Mesendoderm (in vitro differentiated cells): Measurements from ENCODE around the gene GYPA.

Experiments used
- DNase-seq: peaks from one replicate; pipeline ENCODE4 v3.0.0; 2013
- H2AK5ac ChIP-seq: 2 replicates; pipeline ENCODE4 v1.6.1; 2013; ENCODE audit warnings: low read length, inconsistent platforms
- H2BK120ac ChIP-seq: 2 replicates; pipeline ENCODE4 v1.6.1; 2013; ENCODE audit warnings: low read depth, mild to moderate bottlenecking, low read length, moderate library complexity, mixed read lengths
- H2BK15ac ChIP-seq: replicated peaks from 2 replicates; pipeline ENCODE4 v1.6.1; 2013; ENCODE audit warnings: low read depth, mild to moderate bottlenecking, moderate library complexity
- H2BK5ac ChIP-seq: 2 replicates; pipeline ENCODE4 v1.6.1; 2013; ENCODE audit warnings: low read length, inconsistent platforms
- H3K18ac ChIP-seq: 2 replicates; pipeline ENCODE4 v1.6.1; 2013; ENCODE audit warnings: mild to moderate bottlenecking, low read length, mixed read lengths
- H3K23ac ChIP-seq: one replicate; pipeline ENCODE4 v1.6.1; 2013; ENCODE audit warnings: low read length
- H3K27ac ChIP-seq: 2 replicates; pipeline ENCODE4 v1.5.1; 2013; ENCODE audit warnings: low read depth, mild to moderate bottlenecking, inconsistent platforms, low read length, moderate library complexity
- H3K27me3 ChIP-seq: 2 replicates; pipeline ENCODE4 v1.6.1; 2013; ENCODE audit warnings: low read length, control low read depth, mild to moderate bottlenecking, inconsistent platforms; ENCODE audit not compliant: insufficient read depth, poor library complexity
- H3K36me3 ChIP-seq: 2 replicates; pipeline ENCODE4 v1.6.1; 2013; ENCODE audit warnings: low read length, inconsistent platforms; ENCODE audit not compliant: control insufficient read depth, insufficient read depth
- H3K4ac ChIP-seq: one replicate; pipeline ENCODE4 v1.6.1; 2013; ENCODE audit warnings: low read depth, mild to moderate bottlenecking, low read length, moderate library complexity
- H3K4me1 ChIP-seq: 2 replicates; pipeline ENCODE4 v1.6.1; 2013; ENCODE audit warnings: low read depth, low read length, inconsistent platforms; ENCODE audit not compliant: control insufficient read depth
- H3K4me2 ChIP-seq: 2 replicates; pipeline ENCODE4 v1.6.1; 2013; ENCODE audit warnings: low read length
- H3K4me3 ChIP-seq: 2 replicates; pipeline ENCODE4 v1.5.1; 2013; ENCODE audit warnings: mild to moderate bottlenecking, low read length
- H3K56ac ChIP-seq: one replicate; pipeline ENCODE4 v1.6.1; 2013; ENCODE audit warnings: low read length
- H3K79me1 ChIP-seq: 2 replicates; pipeline ENCODE4 v1.6.1; 2013; ENCODE audit warnings: low read length, inconsistent platforms
- H3K79me2 ChIP-seq: 2 replicates; pipeline ENCODE4 v1.6.1; 2013; ENCODE audit warnings: mild to moderate bottlenecking, low read length; ENCODE audit not compliant: control insufficient read depth, insufficient read depth
- H3K9ac ChIP-seq: 2 replicates; pipeline ENCODE4 v1.6.1; 2013; ENCODE audit warnings: low read length, inconsistent platforms
- H4K5ac ChIP-seq: one replicate; pipeline ENCODE4 v1.6.1; 2013; ENCODE audit warnings: low read length
- H4K8ac ChIP-seq: one replicate; pipeline ENCODE4 v1.6.1; 2013; ENCODE audit warnings: low read depth, mild to moderate bottlenecking, control low read depth, low read length, moderate library complexity
- WGBS: extraction: QIAGEN DNeasy Blood & Tissue Kit; methylation state at CpG from one replicate; pipeline ENCODE4 v1.1.7; 2013; ENCODE audit warnings: low lambda C conversion rate, missing lambda C conversion rate; ENCODE audit not compliant: insufficient coverage; ENCODE audit errors: extremely low coverage; 5-methylcytosine and 5-hydroxymethylcytosine counted together

Gene GYPA

DNA sequence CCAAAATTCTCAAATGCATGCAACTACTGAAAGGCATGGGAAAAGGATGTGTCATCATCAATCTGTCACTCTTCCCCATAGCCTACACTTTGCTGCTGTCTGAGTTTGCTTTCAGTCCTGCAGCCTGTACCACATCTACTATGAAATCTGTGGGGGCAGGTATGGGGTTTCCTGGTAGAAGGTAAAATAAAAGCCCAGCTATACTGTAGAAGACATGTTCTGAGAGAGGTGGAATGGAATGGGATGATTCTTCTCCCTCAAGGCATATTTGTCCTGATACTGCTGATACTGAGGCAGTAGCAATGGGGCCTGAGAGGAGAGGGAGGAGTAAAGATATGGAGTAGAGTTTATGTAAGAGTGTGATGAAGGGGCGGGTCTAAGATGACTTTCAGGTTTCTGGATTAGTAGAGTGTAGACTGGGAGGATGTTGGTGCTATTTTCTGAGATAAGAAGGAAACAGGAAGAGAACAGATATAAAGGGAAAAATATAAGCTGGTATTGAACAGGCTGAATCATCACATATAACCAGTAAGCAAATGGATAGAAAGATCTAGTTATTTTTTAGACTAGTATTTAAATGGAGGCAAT lies 38.7 kb upstream of the GYPA start:
- H4K8ac ChIP-seq = no peak overlapping the region
- H3K4me1 ChIP-seq = no peaks in the 10 kb centered on the region
- no peaks in the 10 kb centered on the region for H3K36me3 ChIP-seq
- 100% methylated on average over 1 of the region's 1 CpG for WGBS
- H3K79me1 ChIP-seq = no peaks in the 10 kb centered on the region
- no peak overlapping the region for H3K4me3 ChIP-seq
- H2BK15ac ChIP-seq = no peak overlapping the region
- H3K4me2 ChIP-seq = no peak overlapping the region
- H2BK120ac ChIP-seq = peak overlapping the region; percentile 45
- H3K79me2 ChIP-seq = no peaks in the 10 kb centered on the region
- H3K56ac ChIP-seq = no peak overlapping the region
- H2BK5ac ChIP-seq = no peak overlapping the region
- no peak overlapping the region for H3K23ac ChIP-seq
- H3K27me3 ChIP-seq = no peaks in the 10 kb centered on the region
- no peak overlapping the region for H3K27ac ChIP-seq
- peak overlapping the region; percentile 84 for H3K18ac ChIP-seq
- H4K5ac ChIP-seq = no peak overlapping the region
- no peak overlapping the region for H3K9ac ChIP-seq
- no peak overlapping the region for H2AK5ac ChIP-seq
- DNase-seq = peak; percentile 55
- no peak overlapping the region for H3K4ac ChIP-seq

DNA sequence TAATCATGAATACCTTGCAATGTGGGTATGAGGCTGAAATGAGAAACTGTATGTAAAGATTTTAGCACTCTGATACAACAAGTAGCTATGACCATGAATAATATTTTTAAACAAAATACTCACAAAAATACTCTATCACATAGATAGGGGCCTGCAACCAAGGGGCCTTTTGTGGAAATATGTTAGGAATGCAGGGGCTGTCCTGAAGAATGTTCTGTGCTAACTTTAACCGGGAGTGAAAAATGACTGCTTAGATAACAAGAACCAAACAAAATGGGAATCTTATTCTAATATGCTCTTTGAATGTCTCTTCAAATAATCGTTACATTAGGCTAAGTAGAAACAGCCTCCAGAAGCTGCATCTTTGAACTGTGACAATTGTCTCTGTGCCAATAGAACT lies 37.9 kb upstream of the GYPA start:
- Histone ChIP-seq H2BK15ac (peak overlapping the region; percentile 36), H4K8ac (no peak overlapping the region), H3K9ac (no peak overlapping the region), H3K79me2 (no peaks in the 10 kb centered on the region), H3K4me2 (no peak overlapping the region), H2AK5ac (no peak overlapping the region), H4K5ac (no peak overlapping the region), H3K79me1 (no peaks in the 10 kb centered on the region), H3K56ac (no peak overlapping the region), H3K4ac (no peak overlapping the region), H2BK5ac (no peak overlapping the region), H3K4me1 (no peaks in the 10 kb centered on the region), H3K27me3 (no peaks in the 10 kb centered on the region), H2BK120ac (no peak overlapping the region), H3K4me3 (no peak overlapping the region), H3K27ac (no peak overlapping the region), H3K36me3 (no peaks in the 10 kb centered on the region), H3K18ac (no peak overlapping the region), H3K23ac (no peak overlapping the region)
- DNase-seq = peak; percentile 72
- WGBS = no CpG with 5 or more reads among the region's 2 CpGs

DNA sequence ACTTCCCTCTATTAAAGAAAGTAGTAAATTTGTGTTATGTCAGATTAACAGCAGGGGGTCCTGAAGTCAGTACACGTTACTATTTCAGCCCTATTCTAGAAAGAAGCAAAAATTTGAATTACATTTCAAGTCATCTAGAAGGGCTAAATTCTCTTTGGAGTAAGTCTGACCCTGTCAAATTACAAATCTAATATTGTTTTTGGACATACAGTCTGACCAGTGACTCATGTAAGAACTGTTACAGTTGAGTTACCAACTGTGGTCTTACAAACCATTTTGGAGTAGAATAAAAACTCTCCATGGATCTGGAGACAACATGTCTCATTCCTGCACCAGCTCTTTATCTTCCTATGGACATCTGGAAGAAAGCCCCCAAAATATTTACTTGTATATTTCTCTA lies 36.0 kb upstream of the GYPA start:
- no CpG with 5 or more reads among the region's 1 CpG for WGBS
- Histone ChIP-seq H3K36me3 (no peaks in the 10 kb centered on the region), H3K4me1 (no peaks in the 10 kb centered on the region), H3K4me2 (no peak overlapping the region), H3K4me3 (no peak overlapping the region), H2AK5ac (no peak overlapping the region), H2BK5ac (no peak overlapping the region), H3K56ac (no peak overlapping the region), H3K4ac (no peak overlapping the region), H2BK15ac (no peak overlapping the region), H3K9ac (no peak overlapping the region), H4K8ac (no peak overlapping the region), H3K79me1 (no peaks in the 10 kb centered on the region), H3K79me2 (no peaks in the 10 kb centered on the region), H3K18ac (no peak overlapping the region), H3K27ac (no peak overlapping the region), H4K5ac (no peak overlapping the region), H2BK120ac (no peak overlapping the region), H3K23ac (no peak overlapping the region), H3K27me3 (no peaks in the 10 kb centered on the region)
- no peak for DNase-seq

DNA sequence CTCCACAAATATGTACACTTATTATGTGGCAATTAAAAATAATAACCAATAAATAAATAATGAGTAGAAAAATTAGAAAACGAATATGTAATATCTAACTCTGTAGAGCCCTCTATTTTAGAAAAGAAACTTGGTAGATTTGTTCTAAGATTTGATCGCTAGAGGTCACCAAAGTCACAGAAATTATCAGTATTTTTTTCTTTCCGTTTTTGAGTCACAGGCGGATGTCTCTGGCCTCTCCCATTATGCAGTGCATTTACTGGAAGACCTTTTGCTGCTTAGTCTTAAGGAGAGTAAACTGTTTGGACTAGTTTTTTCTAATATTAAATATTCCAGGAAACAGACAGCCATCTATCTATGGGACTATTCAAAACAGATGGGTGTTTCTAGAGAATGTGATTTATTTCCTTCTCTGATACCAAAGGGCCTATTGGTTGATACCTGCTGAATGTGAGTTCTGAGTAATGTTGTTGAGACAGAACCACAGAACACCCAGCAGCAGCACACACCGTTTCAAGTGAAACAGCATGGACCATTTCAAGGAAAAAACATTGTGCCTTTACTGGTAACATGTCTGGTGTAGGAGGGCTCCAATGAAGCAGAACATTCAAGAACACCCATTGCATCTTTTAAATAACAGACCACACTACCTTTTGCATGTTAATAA lies 34.0 kb upstream of the GYPA start:
- H3K4me1 ChIP-seq = no peaks in the 10 kb centered on the region
- H3K79me1 ChIP-seq = no peaks in the 10 kb centered on the region
- no peak overlapping the region for H3K4me2 ChIP-seq
- no peak overlapping the region for H3K9ac ChIP-seq
- H4K8ac ChIP-seq = no peak overlapping the region
- no CpG with 5 or more reads among the region's 5 CpGs for WGBS
- H2BK120ac ChIP-seq = no peak overlapping the region
- H4K5ac ChIP-seq = no peak overlapping the region
- no peak overlapping the region for H3K27ac ChIP-seq
- no peaks in the 10 kb centered on the region for H3K79me2 ChIP-seq
- H2AK5ac ChIP-seq = no peak overlapping the region
- peak; percentile 62 for DNase-seq
- H3K18ac ChIP-seq = no peak overlapping the region
- H3K23ac ChIP-seq = no peak overlapping the region
- no peak overlapping the region for H2BK5ac ChIP-seq
- H3K4ac ChIP-seq = no peak overlapping the region
- H3K27me3 ChIP-seq = no peaks in the 10 kb centered on the region
- no peaks in the 10 kb centered on the region for H3K36me3 ChIP-seq
- H2BK15ac ChIP-seq = no peak overlapping the region
- H3K4me3 ChIP-seq = no peak overlapping the region
- no peak overlapping the region for H3K56ac ChIP-seq

DNA sequence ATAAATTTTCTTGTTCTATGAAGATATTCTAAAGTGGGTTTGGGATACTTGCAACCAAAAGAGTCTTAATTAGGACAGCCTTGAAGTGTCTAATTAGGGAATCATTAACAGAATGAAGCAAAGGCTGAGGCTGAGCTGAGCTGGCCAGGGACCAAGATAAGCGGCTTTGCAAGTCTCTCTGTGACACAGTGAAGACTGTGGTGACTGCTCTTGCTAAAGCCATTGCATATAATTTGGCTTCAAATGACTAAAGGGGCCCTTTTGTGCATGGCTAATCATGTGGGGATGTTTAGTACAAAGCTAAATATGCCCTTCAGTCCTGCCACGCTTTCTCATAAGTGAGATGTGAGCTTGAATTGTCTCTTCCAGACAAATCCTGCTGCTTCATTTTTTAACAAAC lies 31.2 kb upstream of the GYPA start:
- Histone ChIP-seq H3K27me3 (no peaks in the 10 kb centered on the region), H3K36me3 (no peaks in the 10 kb centered on the region), H3K79me2 (no peaks in the 10 kb centered on the region), H3K4me3 (no peak overlapping the region), H3K23ac (no peak overlapping the region), H4K5ac (no peak overlapping the region), H2BK120ac (no peak overlapping the region), H3K4ac (no peak overlapping the region), H3K56ac (no peak overlapping the region), H3K79me1 (no peaks in the 10 kb centered on the region), H2AK5ac (no peak overlapping the region), H3K4me1 (no peaks in the 10 kb centered on the region), H3K4me2 (no peak overlapping the region), H2BK15ac (no peak overlapping the region), H3K27ac (no peak overlapping the region), H3K9ac (no peak overlapping the region), H2BK5ac (no peak overlapping the region), H3K18ac (no peak overlapping the region), H4K8ac (no peak overlapping the region)
- DNase-seq = no peak
- no CpG with 5 or more reads among the region's 2 CpGs for WGBS

DNA sequence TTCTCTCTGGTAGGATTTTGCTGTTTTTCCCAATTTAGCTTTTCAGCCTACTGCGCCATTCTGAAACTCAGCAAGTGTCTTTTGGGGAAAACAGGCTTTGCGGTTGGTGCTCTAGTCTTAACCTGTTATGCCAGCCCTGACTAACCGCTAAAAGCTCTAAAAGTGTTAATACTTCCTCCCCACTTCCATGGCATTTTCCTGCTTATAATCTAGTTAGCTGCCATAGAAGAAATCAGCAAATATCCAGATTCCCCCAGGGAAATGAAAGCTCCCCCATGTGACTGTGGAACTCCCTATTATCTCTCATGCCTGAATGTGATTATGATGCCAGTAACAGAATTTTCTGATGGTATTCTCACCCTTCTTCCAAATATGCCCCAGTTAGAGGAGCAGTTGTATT lies 28.7 kb upstream of the GYPA start:
- no peaks in the 10 kb centered on the region for H3K36me3 ChIP-seq
- H3K23ac ChIP-seq = no peak overlapping the region
- no CpG with 5 or more reads among the region's 3 CpGs for WGBS
- no peaks in the 10 kb centered on the region for H3K79me1 ChIP-seq
- H3K4ac ChIP-seq = no peak overlapping the region
- H3K4me1 ChIP-seq = no peaks in the 10 kb centered on the region
- H3K56ac ChIP-seq = no peak overlapping the region
- no peak overlapping the region for H2AK5ac ChIP-seq
- H2BK120ac ChIP-seq = no peak overlapping the region
- H3K27me3 ChIP-seq = no peaks in the 10 kb centered on the region
- no peak overlapping the region for H3K4me3 ChIP-seq
- no peak overlapping the region for H2BK5ac ChIP-seq
- H2BK15ac ChIP-seq = no peak overlapping the region
- no peak overlapping the region for H4K8ac ChIP-seq
- H3K27ac ChIP-seq = no peak overlapping the region
- no peak overlapping the region for H3K9ac ChIP-seq
- no peak for DNase-seq
- H3K79me2 ChIP-seq = no peaks in the 10 kb centered on the region
- no peak overlapping the region for H3K18ac ChIP-seq
- no peak overlapping the region for H3K4me2 ChIP-seq
- H4K5ac ChIP-seq = no peak overlapping the region
